Mucosa of gallbladder (tissue), 1 donor: ENCODE results near the gene RNH1. TPM values are rescaled to one million over a fixed set of nuclear protein-coding genes. Genes with fewer than 3 reads are reported as not detected.
A peak's percentile ranks its signal among the peaks of the same experiment; 100 is the strongest.

Experiments
- DNase-seq: peaks from one replicate; pipeline ENCODE4 v3.0.0-alpha.2; 2020; ENCODE audit warnings: low spot score
- total RNA-seq: library from RNA; stranded (reverse); gene quantifications from one replicate; pipeline ENCODE4 v1.2.1, GENCODE V29; 2021
- donor health status: DM: no; HTN: no; CAD: no.

The RNH1 gene
- total RNA-seq, 1 donor from 2014 or later: 156 TPM

DNA sequence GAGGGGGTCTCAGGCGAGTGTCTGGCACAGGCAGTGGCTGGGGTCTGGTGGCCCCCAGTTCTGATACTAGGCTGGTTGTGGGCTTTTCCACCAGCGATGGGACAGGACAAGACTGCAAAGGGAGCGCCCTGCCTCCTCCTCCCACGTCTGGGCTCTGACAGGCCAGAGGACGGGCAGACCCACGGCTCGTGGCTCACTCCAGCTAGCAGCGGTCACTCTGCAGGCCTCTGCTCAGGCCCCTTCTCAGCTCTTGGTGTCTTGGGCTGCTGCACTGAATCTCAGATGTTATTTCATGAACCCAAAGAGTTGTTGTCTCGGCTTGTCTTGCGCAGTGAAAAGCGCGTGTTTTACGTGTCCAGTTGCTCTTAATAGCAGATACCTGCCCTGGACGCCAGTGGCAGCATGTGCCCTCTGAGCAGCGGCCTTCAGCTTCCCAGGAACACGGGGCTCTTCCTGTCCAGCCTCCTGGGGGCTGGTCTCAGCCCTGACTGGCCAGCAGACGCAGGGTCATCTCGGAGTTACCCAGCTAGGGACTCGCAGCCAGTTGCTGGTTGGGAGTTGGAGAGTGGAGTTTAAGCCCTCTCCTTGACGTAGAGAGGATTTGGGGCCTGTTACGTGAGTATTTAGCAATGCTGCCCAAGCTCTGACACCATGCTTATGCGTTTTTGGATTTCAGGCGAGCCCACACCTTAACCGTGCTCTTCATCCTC, 47.4 kb downstream of the RNH1 start:
- no peak for DNase-seq

DNA sequence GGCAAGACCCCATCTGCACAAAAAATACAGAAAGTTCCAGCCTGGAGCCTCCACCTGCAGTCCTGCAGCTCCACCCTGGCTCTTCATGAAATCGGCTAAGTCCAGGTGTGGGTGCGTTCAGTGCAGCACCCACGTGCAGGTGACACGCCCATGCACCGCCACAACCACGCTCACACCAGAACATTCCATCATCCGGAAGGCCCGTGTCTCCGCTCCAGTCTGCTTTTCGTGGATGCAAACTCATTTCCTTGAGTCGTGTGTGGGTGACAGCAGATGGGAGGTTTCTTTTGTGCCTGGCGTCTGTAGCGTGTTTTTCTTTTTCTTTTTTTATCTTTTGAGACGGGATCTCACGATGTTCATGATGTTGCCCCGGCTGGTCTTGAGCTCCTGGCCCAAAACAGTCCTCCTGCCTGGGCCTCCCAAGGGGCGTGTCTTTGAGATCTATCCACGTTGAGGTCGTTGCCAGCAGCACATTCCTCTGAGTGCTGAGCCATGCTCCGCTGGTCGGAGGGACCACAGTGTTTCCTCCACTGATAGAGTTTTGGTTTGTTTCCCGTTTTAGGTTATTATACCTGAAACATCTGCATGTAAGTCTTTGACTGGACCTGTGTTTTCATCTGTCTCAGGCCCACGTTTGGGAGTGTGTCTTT, 49.8 kb downstream of the RNH1 start:
- no peak for DNase-seq

DNA sequence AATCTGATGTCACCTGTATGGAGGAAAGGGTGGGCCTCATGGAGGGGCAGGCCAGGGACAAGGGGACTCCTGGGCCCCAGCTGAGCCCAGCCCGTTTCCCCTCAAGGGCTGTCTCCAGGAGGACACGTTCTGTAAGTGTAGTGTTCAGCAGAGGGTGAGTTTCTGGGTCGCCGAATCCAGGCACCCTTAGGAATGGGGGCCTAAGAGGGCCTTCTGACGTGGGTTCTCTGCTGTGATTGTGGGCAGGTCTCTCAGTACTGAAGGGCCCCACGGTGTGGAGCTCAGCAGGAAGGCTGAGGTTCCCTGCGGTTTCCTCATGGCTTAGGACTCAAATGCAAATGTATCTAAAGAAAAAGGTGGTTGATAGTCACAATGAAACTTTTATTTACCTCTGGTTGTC, 50.5 kb downstream of the RNH1 start:
- no peak for DNase-seq

GRCh38 chr11:455566-456147, 51.4 kb downstream of the RNH1 start:
- no peak for DNase-seq

DNA sequence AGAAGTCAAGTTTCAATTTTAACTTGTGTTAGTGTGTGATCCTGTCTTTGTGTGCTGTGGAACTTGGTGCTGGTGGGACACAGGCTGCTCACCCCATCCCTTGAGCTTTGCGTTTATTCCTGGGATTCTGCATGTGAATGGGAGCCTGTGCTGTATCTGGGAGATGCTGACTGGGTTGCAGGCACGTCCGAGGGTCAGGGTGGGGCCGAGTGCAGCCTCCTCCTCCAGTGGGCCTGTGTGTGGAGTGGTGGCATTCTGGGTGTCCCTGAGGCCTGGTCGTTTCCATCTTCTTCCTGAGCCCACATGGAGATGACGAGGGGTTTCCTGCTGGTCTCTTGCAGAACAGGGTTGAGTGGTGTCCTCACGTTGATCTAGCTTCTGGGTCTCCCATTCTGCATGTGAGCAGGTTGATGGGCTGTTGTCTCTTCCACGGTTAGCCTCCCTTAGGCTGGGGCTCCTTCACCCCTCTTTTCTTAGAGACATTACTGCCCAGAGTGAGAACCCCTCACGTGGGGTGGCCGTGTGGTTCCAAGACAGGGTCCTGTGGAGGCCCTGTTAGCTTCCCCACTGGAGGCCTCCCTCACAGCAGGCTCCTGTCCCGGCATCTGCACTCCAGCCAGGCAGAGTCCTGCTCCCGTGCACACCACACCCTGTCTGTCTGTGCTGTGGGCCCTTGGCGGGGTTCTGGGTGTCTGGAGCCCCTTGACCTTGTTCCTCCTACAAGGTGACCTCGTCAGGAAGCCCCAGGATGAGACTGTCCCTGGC, 52.1 kb downstream of the RNH1 start:
- no peak for DNase-seq

GRCh38 chr11:454043-454442, 53.0 kb downstream of the RNH1 start:
- no peak for DNase-seq

DNA sequence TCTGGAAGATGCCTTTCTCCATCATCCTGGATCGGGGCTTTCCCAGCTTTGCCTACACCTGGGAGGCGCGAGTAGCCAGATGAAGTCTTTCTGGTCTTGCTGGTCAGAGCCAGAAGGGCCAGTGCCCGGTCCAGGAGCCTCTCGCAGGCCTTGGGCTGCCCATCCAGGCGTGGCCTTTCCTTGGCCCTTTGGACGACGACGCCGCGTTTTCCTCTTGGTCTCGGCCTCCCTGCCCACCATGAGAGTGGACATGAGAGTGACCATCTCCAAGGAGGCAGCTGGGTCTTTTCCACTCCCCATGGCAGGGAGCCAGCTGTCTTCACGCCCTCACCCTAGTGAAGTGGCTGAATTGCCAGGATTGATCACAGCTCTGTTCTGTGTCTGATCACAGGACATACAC, 53.5 kb downstream of the RNH1 start:
- DNase-seq: no peak

GRCh38 chr11:452916-453527, 54.0 kb downstream of the RNH1 start:
- DNase-seq: no peak

DNA sequence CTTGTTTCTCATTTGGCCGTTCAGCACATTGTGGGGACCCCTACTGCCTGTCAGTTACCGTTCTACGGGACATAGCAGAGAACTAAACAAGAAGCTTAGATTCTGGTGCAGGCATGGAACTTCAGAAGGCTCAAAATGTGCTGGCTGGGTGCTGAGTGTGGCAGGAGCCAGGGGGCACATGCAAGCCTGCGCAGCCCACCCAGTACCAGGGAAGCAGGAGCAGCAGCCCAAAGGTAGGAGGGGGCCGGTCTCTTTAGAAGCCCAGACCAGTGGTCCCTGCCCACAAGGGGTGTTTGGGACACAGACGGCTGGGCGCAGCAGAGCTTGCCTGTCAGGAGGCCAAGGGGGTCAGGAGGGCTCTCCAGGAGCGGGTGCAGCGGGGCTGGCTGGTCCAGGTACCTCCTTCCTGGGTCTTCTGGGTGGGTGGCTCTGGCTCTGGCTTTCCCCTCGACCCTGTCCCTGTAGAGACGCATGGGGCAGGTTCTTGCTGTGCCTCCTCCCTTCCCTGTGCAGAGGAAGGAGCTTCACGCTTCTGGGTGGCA, 54.8 kb downstream of the RNH1 start:
- no peak for DNase-seq

- no peak for DNase-seq
Observed at GRCh38 chr11:451738-452137, 55.3 kb downstream of the RNH1 start.

GRCh38 chr11:450809-451451, 56.1 kb downstream of the RNH1 start:
- peak; percentile 79 for DNase-seq

DNA sequence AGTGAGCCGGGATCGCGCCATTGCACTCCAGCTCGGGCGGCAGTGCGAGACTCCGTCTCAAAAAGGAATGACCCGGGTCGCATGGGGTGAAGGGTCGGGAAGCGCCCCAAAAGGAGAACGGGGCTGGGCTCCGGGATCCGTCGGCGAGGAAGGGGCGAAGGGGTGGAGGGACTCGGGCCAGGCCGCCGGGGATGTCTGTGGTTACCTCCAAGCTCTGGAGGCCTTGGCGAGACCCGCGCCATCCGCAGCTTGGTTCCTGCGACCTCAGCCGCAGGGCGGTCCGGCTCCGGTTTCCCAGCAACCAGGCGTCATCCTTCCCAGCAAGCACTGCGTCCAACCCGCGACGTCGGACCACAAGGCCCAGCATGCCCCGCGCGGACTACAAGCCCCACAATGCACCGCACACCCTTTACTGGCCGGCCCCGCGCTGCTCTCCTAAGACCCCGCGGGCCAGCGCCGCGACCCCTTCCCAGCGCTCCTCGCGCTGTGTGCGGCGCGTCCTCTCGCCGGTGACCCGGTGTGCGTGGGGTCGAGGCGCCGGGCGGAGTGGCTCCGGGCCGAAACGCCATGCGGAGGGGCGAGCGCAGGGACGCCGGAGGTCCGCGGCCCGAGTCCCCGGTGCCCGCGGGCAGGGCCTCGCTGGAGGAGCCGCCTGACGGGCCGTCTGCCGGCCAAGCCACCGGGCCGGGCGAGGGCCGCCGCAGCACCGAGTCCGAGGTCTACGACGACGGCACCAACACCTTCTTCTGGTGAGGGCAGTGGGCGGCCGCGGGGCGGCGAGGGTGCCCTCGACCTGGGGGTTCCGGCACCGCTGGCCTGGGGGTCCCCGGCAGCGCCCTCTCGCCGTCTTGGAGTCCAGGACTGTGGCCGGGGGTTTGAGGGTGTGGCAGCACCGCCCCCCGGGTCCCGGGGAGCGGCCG, 56.9 kb downstream of the RNH1 start, which contains the start of gene PTDSS2:
Gene PTDSS2, plus strand, starts transcription at position 391 of the 920 bp plus-strand sequence. Its CDS starts 177 bp downstream, at position 568.
- peak; percentile 96 for DNase-seq

- peak; percentile 95 for DNase-seq
Observed at GRCh38 chr11:447923-448731, 58.9 kb downstream of the RNH1 start.

DNA sequence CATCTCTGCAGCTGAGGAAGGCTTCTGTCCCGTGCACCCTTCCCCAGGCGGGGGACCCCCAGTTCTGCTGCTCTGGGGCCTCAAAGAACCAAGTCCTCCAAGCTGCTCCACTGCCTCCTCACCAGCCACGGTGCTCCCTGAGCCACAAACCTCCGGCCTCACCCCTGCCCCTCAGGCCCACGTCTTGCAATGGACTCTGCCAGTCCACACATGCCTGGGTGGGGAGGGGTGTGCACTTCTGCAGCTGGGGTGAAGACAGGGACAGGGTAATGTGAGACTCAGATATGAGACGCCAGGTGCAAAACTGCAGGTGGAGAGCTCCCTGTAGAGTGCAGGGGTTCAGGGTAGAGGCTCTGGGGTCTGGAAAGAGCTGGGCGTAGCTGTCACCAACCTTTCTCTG, 60.2 kb downstream of the RNH1 start:
- no peak for DNase-seq

GRCh38 chr11:445765-446588, 61.1 kb downstream of the RNH1 start:
- no peak for DNase-seq
